GM06990 (cell line): ENCODE results near the gene CDKN2C.

Experiments
- DNase-seq: peaks from one replicate; pipeline ENCODE4 v3.0.0-alpha.2; 2011; ENCODE audit not compliant: insufficient read length; ENCODE audit errors: extremely low read depth
- H3K27me3 ChIP-seq: replicated peaks from 2 replicates; pipeline ENCODE4 v1.6.0; 2011; ENCODE audit warnings: low read length; ENCODE audit not compliant: control insufficient read depth, insufficient read depth
- H3K36me3 ChIP-seq: 2 replicates; pipeline ENCODE4 v1.5.1; 2011; ENCODE audit warnings: low read length; ENCODE audit not compliant: control insufficient read depth, insufficient read depth
- H3K4me3 ChIP-seq: replicated peaks from 2 replicates; pipeline ENCODE4 v1.5.1; 2011; ENCODE audit warnings: low read depth, mild to moderate bottlenecking, control low read depth, low read length
- TF ChIP-seq, protein P1 (sequence below): IDR thresholded peaks from 2 replicates; pipeline ENCODE4 v1.5.1; 2011; ENCODE audit warnings: low read length, control low read depth, mild to moderate bottlenecking, inconsistent platforms; ENCODE audit not compliant: insufficient read depth, poor library complexity, severe bottlenecking

Gene CDKN2C

DNA sequence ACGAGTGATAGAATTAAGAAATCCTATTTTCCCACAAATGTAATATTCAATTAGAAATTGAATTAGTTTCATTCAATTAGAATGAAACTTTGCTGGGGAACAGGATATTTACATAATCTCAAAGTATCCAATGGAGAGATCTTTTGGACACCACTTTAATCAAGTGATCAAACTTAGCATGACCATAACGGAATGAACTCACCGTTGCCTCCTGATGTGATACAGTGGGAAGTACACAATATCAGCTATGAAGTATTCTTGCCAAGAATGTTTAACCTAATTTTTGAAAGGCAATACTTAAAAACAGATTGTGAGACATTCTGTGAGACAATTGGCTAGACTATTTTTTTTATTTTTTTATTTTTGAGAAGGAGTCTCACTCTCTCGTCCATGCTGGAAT, 16.6 kb downstream of the CDKN2C start:
- no peak for DNase-seq
- Histone ChIP-seq H3K27me3 (no peaks in the 10 kb centered on the region), H3K4me3 (no peak overlapping the region), H3K36me3 (no peaks in the 10 kb centered on the region)
- TF ChIP-seq, protein P1, sequence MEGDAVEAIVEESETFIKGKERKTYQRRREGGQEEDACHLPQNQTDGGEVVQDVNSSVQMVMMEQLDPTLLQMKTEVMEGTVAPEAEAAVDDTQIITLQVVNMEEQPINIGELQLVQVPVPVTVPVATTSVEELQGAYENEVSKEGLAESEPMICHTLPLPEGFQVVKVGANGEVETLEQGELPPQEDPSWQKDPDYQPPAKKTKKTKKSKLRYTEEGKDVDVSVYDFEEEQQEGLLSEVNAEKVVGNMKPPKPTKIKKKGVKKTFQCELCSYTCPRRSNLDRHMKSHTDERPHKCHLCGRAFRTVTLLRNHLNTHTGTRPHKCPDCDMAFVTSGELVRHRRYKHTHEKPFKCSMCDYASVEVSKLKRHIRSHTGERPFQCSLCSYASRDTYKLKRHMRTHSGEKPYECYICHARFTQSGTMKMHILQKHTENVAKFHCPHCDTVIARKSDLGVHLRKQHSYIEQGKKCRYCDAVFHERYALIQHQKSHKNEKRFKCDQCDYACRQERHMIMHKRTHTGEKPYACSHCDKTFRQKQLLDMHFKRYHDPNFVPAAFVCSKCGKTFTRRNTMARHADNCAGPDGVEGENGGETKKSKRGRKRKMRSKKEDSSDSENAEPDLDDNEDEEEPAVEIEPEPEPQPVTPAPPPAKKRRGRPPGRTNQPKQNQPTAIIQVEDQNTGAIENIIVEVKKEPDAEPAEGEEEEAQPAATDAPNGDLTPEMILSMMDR: no peak

DNA sequence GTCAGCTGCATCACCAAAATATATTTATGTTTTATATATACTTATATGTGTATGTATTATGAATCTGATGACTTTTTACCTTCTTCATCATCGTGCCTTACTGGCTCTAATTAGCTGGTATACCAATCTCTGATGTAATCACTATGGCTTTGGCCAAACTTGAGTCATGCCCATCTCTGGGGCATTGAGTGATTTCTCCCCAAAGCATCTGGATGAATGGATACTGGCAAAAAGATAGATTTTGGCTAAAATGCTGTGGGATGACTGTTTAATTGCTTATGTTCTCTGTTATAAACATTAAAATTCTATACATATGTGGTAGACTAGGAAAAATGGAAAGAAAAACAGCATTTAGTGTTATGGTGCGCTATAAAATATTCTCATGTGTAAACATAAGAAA, 19.6 kb downstream of the CDKN2C start:
- TF ChIP-seq, protein P1: no peak
- Histone ChIP-seq H3K27me3 (no peaks in the 10 kb centered on the region), H3K36me3 (no peaks in the 10 kb centered on the region), H3K4me3 (no peak overlapping the region)
- no peak for DNase-seq

DNA sequence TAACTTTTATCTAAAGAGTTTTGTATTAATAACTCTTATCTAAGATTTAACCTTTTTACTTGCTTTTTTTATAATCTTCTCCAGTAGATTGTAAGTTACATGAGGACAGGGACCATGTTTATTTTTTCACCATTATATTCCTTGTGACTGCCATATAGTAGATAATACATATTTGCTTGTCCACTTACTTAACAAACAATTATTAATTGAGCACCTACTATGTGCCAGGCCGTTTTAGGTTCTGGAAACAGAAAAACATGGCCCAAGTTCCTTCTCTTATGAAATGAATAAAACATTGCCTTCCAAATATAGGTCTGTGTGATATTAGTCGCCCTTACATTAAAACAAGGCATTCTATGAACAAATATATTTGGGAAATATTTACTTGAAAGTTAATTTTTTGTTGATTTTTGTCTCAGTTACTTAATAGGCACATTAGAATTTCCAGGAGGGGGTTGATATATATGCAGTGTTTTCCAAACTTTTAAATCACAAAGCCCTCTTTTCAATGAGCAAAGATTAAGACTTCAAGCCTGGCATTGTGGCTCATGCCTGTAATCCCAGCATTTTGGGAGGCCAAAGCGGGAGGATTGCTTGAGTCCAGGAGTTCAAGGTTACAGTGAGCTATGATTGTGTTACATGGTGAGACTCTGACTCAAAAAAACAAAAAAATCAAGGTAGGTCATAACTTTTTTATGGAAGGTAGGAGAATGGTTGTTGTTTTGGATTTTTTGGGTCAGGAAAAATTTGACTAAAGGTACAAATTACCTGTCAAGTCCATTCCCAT, 22.7 kb downstream of the CDKN2C start:
- no peak for DNase-seq
- no peaks in the 10 kb centered on the region for H3K36me3 ChIP-seq
- TF ChIP-seq, protein P1: no peak
- H3K27me3 ChIP-seq: no peaks in the 10 kb centered on the region
- H3K4me3 ChIP-seq: no peak overlapping the region

DNA sequence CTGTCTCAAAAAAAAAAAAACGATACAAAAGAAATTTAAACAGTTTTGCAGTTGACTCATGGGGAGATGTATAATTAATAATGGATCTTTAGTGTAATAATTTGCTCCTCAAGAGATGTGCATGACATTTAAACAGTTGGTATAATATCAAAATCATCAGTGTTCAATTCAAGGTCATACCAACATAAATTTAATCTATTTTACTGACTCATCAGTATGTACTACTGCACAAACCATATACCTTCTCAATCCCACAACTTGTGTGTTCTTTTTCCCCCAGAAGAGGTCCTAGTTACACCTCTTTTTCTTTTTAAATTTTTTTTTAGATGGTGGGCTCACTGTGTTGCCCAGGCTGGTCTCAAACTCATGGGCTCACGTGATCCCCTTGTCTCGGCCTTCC, 23.6 kb downstream of the CDKN2C start:
- TF ChIP-seq, protein P1: no peak
- no peak for DNase-seq
- Histone ChIP-seq H3K36me3 (no peaks in the 10 kb centered on the region), H3K4me3 (no peak overlapping the region), H3K27me3 (no peaks in the 10 kb centered on the region)

DNA sequence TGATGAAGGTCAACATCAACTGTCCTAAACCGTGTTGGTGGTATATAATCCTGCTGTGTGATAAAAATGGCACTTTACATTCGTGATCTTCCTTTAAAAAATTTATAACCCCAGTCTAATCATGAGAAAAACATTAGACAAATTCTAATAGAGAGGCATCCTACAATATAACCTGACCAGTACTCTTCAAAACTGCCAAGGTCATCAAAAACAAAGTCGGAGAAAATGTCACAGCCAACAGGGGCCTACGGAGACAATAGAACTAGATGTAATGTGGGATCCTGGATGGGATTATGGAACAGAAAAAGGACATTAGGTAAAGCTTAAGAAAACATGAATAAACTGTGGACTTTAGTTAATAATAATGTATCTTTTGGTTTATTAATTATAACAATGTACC, 25.0 kb downstream of the CDKN2C start:
- Histone ChIP-seq H3K27me3 (no peaks in the 10 kb centered on the region), H3K4me3 (no peak overlapping the region), H3K36me3 (no peaks in the 10 kb centered on the region)
- TF ChIP-seq, protein P1: no peak
- DNase-seq: no peak
